Karpas-422 (cell line): ENCODE results near the gene NOL11. TPM values are rescaled to one million over a fixed set of nuclear protein-coding genes. Genes with fewer than 3 reads are reported as not detected.

ENCODE experiments used
- small RNA-seq: library from RNA; depleted of rRNA; stranded (forward); fragments of <200 nt; gene quantifications from one replicate; pipeline ENCODE3, GENCODE V24; 2014
- total RNA-seq: library from RNA; depleted of rRNA; stranded (reverse); fragments of >200 nt; shearing (Covaris generic); gene quantifications from 2 replicates; pipeline ENCODE4 v1.2.3, GENCODE V29; 2014; ENCODE audit warnings: low replicate concordance; rRNA removed

NOL11 gene
- total RNA-seq, 1 experiment from 2014 or later, result 54.1 TPM

Small RNA genes lying within 50 kb of the gene (small RNA-seq; reads per million reads assigned to genes)
- gene SNORA38B, result 3.6 reads per million, percentile 71 among the genes with 10 or more reads in this experiment

Other genes starting within 250 kb of the NOL11 start
- gene BPTF, start 107.6 kb downstream of the NOL11 start, total RNA-seq, result 197 and 310 TPM in 2 replicates